ENCODE results near the gene MCMBP. TPM values are rescaled to one million over a fixed set of nuclear protein-coding genes. Genes with fewer than 3 reads are reported as not detected.

MCMBP gene
- total RNA-seq, 1 experiment from 2014 or later, result 87.1 TPM

DNA sequence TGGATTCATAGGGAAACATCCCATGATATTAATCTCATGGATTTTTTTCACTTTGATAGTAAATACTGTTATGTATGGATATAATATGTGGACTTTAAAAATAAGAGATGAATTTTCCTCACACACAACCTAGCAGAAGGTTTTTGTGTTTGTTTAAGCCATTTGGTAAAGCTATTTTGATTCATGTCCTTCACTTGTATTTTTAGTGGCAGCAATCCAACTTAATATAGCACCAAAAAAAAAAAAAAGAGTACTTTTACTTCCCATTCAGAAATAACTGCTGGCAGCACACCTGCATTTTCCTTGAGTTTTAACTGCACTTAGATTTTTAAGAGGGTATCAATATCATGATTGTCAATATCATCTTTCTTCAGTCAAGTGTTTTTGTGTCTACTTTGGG, 60.0 kb downstream of the MCMBP start:
- Mint-ChIP-seq H3K27me3 (ENCODE audit: low read depth) (no peaks in the 10 kb centered on the region), H3K4me1 (peaks cover 3 to 4% of the 10 kb centered on the region in 2 experiments), H3K36me3 (ENCODE audit: insufficient read depth in 1 of 3, low read depth in 3 of 3) (peaks cover 6 to 17% (median 11%) of the 10 kb centered on the region in 3 experiments), H3K27ac (no peak overlapping the region), H3K4me3 (no peak overlapping the region), H3K9me3 (no peaks in the 10 kb centered on the region)
- Histone ChIP-seq H2BK20ac (ENCODE audit: low read depth, low read length, poor library complexity, severe bottlenecking) (no peak overlapping the region), H3K27me3 (ENCODE audit: insufficient read depth, low read length) (no peaks in the 10 kb centered on the region), H3T11ph (ENCODE audit: low read length) (no peak overlapping the region), H4K8ac (replicated peaks; ENCODE audit: insufficient read length, low read depth, low read length) (no peak overlapping the region), H3K23me2 (ENCODE audit: insufficient read length, low read depth, low read length, poor library complexity, severe bottlenecking) (no peaks in the 10 kb centered on the region), H2BK5ac (ENCODE audit: insufficient read length, low read length) (no peak overlapping the region), H3K79me2 (ENCODE audit: insufficient read depth, low read length) (no peaks in the 10 kb centered on the region), H3K9ac (ENCODE audit: extremely low read depth, insufficient read length, low read length) (no peak overlapping the region), H4K20me1 (ENCODE audit: control insufficient read depth, insufficient read depth, insufficient read length) (no peaks in the 10 kb centered on the region), H3K23ac (ENCODE audit: insufficient read length, low read depth, low read length) (no peak overlapping the region), H3K4ac (ENCODE audit: low read depth, low read length) (no peak overlapping the region), H3K4me1 (ENCODE audit: insufficient read depth, low read length) (no peaks in the 10 kb centered on the region), H2BK120ac (ENCODE audit: low read depth, low read length, poor library complexity, severe bottlenecking) (no peak overlapping the region), H3K9me3 (ENCODE audit: control insufficient read depth, low read depth, low read length) (no peaks in the 10 kb centered on the region), H2AFZ (ENCODE audit: low read length) (no peak overlapping the region), H4K5ac (ENCODE audit: insufficient read length, low read depth, low read length) (no peak overlapping the region), H2AK5ac (ENCODE audit: insufficient read length, low read length) (no peak overlapping the region), H2BK15ac (ENCODE audit: low read depth, low read length) (no peak overlapping the region), H3K79me1 (ENCODE audit: insufficient read depth, low read depth, low read length, poor library complexity, severe bottlenecking) (no peaks in the 10 kb centered on the region), H3K14ac (ENCODE audit: insufficient read depth, low read length) (no peak overlapping the region), H3K4me2 (ENCODE audit: insufficient read depth, insufficient read length, low read length) (no peak overlapping the region), H3K27ac (ENCODE audit: insufficient read length, low read depth, low read length) (no peak overlapping the region), H3K18ac (ENCODE audit: insufficient read length, low read depth, low read length) (no peak overlapping the region), H2BK12ac (ENCODE audit: insufficient read length, low read depth, low read length) (no peak overlapping the region), H3K56ac (ENCODE audit: insufficient read length, low read depth, low read length) (no peak overlapping the region), H4K91ac (ENCODE audit: insufficient read length, low read depth, low read length) (no peak overlapping the region)
- no peak for DNase-seq
- TF ChIP-seq, protein P1, sequence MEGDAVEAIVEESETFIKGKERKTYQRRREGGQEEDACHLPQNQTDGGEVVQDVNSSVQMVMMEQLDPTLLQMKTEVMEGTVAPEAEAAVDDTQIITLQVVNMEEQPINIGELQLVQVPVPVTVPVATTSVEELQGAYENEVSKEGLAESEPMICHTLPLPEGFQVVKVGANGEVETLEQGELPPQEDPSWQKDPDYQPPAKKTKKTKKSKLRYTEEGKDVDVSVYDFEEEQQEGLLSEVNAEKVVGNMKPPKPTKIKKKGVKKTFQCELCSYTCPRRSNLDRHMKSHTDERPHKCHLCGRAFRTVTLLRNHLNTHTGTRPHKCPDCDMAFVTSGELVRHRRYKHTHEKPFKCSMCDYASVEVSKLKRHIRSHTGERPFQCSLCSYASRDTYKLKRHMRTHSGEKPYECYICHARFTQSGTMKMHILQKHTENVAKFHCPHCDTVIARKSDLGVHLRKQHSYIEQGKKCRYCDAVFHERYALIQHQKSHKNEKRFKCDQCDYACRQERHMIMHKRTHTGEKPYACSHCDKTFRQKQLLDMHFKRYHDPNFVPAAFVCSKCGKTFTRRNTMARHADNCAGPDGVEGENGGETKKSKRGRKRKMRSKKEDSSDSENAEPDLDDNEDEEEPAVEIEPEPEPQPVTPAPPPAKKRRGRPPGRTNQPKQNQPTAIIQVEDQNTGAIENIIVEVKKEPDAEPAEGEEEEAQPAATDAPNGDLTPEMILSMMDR (conservative IDR thresholded peaks at IDR 0.05), result no peak
